Uterus (tissue), 4 donors: ENCODE data around the gene CAMK2D. TPM values are rescaled to one million over a fixed set of nuclear protein-coding genes. Genes with fewer than 3 reads are reported as not detected.

Source experiments
- DNase-seq, 2 donors: peaks; one replicate each; pipeline ENCODE4 v3.0.0-alpha.2; 2019 to 2020
- H3K27ac ChIP-seq, 2 donors: fragments of 200-600 bp; sonication (generic); 1 replicate in 1 of 2; 2 replicates in 1 of 2; pipeline ENCODE4 v1.5.1; 2016 to 2018
- H3K27me3 ChIP-seq, 2 donors: fragments of 200-600 bp; sonication (generic); one replicate each; pipeline ENCODE4 v1.5.1; 2018 to 2019; ENCODE audit warnings: control low read depth in 1 of 2
- H3K36me3 ChIP-seq, 2 donors: fragments of 200-600 bp; sonication (generic); one replicate each; pipeline ENCODE4 v1.5.1; 2019; ENCODE audit warnings: control low read depth in 1 of 2
- H3K4me1 ChIP-seq, 2 donors: fragments of 200-600 bp; sonication (generic); one replicate each; pipeline ENCODE4 v1.5.1; 2018 to 2019; ENCODE audit warnings: control low read depth in 1 of 2
- H3K4me3 ChIP-seq, 2 donors: fragments of 200-600 bp; sonication (generic); 1 replicate in 1 of 2; 2 replicates in 1 of 2; pipeline ENCODE4 v1.5.1; 2018 to 2019; ENCODE audit warnings: mild to moderate bottlenecking in 1 of 2
- H3K9me3 ChIP-seq, 2 donors: fragments of 200-600 bp; sonication (generic); one replicate each; pipeline ENCODE4 v1.5.1; 2019; ENCODE audit warnings: control low read depth in 1 of 2
- CTCF ChIP-seq, 4 experiments: fragments of 200-600 bp in 2 of 4; fragments of 450-650 bp in 2 of 4; sonication (generic) in 2 of 4; IDR thresholded peaks; one replicate each; pipeline ENCODE4 v1.5.1; 2016 to 2019; ENCODE audit warnings: antibody characterized with exemption in 4 of 4, mild to moderate bottlenecking in 2 of 4, moderate library complexity in 1 of 4
- POLR2A ChIP-seq, 2 donors: fragments of 450-650 bp; IDR thresholded peaks; one replicate each; pipeline ENCODE4 v1.6.1; 2016; ENCODE audit warnings: antibody characterized with exemption in 2 of 2, mild to moderate bottlenecking in 1 of 2, moderate library complexity in 1 of 2
- intact Hi-C: fragments of 100-400 bp; cut with DNase I; formaldehyde crosslinking; loops from one replicate; pipeline ENCODE4 v1.15.1; 2023; ENCODE audit warnings: low total_unique reads
- total RNA-seq, 4 donors: library from RNA; depleted of rRNA in 3 of 4; stranded (reverse); fragments of >200 nt in 3 of 4; gene quantifications; one replicate each; pipeline versions ENCODE4 v1.1.0 to v1.2.4, GENCODE V29; 2014 to 2023
- donor health status: DM: yes; HTN: yes; CAD: no.

The CAMK2D gene
- total RNA-seq, 4 donors from 2014 or later, result 41.5 to 95.3 (median 54.3) TPM

- TF ChIP-seq POLR2A (IDR thresholded peaks at IDR 0.05) (no peak), CTCF (IDR thresholded peaks at IDR 0.05) (no peak)
- H3K36me3 ChIP-seq, result no peaks in the 10 kb centered on the region
- no peaks in the 10 kb centered on the region for H3K4me1 ChIP-seq
- DNase-seq, result no peak
- peaks cover 0 to 3% of the 10 kb centered on the region in 2 donors for H3K9me3 ChIP-seq
- no peak overlapping the region for H3K27ac ChIP-seq
- no peaks in the 10 kb centered on the region for H3K27me3 ChIP-seq
- intact Hi-C loops, result no loop called here
- H3K4me3 ChIP-seq, result no peak overlapping the region
Measured at GRCh38 chr4:113790478-113790877, 28.9 kb upstream of the CAMK2D start.

GRCh38 chr4:113788888-113789287 lies 27.4 kb upstream of the CAMK2D start:
- Histone ChIP-seq H3K27me3 (no peaks in the 10 kb centered on the region), H3K9me3 (peaks cover 0 to 3% of the 10 kb centered on the region in 2 donors), H3K4me1 (no peaks in the 10 kb centered on the region), H3K4me3 (no peak overlapping the region), H3K36me3 (no peaks in the 10 kb centered on the region), H3K27ac (no peak overlapping the region)
- DNase-seq, result no peak
- intact Hi-C loops, result no loop called here
- TF ChIP-seq CTCF (IDR thresholded peaks at IDR 0.05) (no peak), POLR2A (IDR thresholded peaks at IDR 0.05) (no peak)

- H3K36me3 ChIP-seq, result no peaks in the 10 kb centered on the region
- no peaks in the 10 kb centered on the region for H3K4me1 ChIP-seq
- H3K9me3 ChIP-seq, result no peaks in the 10 kb centered on the region
- no peak overlapping the region for H3K4me3 ChIP-seq
- intact Hi-C loops, result no loop called here
- no peak overlapping the region for H3K27ac ChIP-seq
- DNase-seq, result no peak
- no peak for TF ChIP-seq CTCF (IDR thresholded peaks at IDR 0.05)
- TF ChIP-seq POLR2A (IDR thresholded peaks at IDR 0.05), result no peak
- no peaks in the 10 kb centered on the region for H3K27me3 ChIP-seq
Measured at GRCh38 chr4:113785781-113786180, 24.2 kb upstream of the CAMK2D start.

GRCh38 chr4:113784497-113785250 lies 23.1 kb upstream of the CAMK2D start:
- Histone ChIP-seq H3K27me3 (no peaks in the 10 kb centered on the region), H3K4me3 (no peak overlapping the region), H3K36me3 (no peaks in the 10 kb centered on the region), H3K4me1 (no peaks in the 10 kb centered on the region), H3K9me3 (no peaks in the 10 kb centered on the region), H3K27ac (no peak overlapping the region)
- no peak for DNase-seq
- TF ChIP-seq CTCF (IDR thresholded peaks at IDR 0.05), result no peak
- TF ChIP-seq POLR2A (IDR thresholded peaks at IDR 0.05), result no peak
- intact Hi-C loops, result no loop called here

GRCh38 chr4:113783701-113784100 lies 22.2 kb upstream of the CAMK2D start:
- Histone ChIP-seq H3K4me1 (no peaks in the 10 kb centered on the region), H3K9me3 (no peaks in the 10 kb centered on the region), H3K27me3 (no peaks in the 10 kb centered on the region), H3K36me3 (no peaks in the 10 kb centered on the region), H3K4me3 (no peak overlapping the region), H3K27ac (no peak overlapping the region)
- intact Hi-C loops, result no loop called here
- TF ChIP-seq POLR2A (IDR thresholded peaks at IDR 0.05) (no peak), CTCF (IDR thresholded peaks at IDR 0.05) (no peak)
- no peak for DNase-seq
